MG63 (cell line): ENCODE data around the gene WNT6. TPM values are rescaled to one million over a fixed set of nuclear protein-coding genes. Genes with fewer than 3 reads are reported as not detected.

ENCODE experiments used
- total RNA-seq: library from RNA; depleted of rRNA; stranded (reverse); fragments of >200 nt; shearing (Covaris generic); gene quantifications from 2 replicates; pipeline ENCODE4 v1.2.3, GENCODE V29; 2014; ENCODE audit warnings: low replicate concordance; rRNA removed

The WNT6 gene
- total RNA-seq, 1 experiment from 2014 or later, result not detected

Other genes with a start within 250 kb of the WNT6 start
- gene ZNF142, start 200.2 kb upstream of the WNT6 start, total RNA-seq, result 2.1 and 2.6 TPM in 2 replicates
- 22.3 and 53.1 TPM in 2 replicates for gene BCS1L, start 200.1 kb upstream of the WNT6 start, total RNA-seq
- gene RNF25, start 187.8 kb upstream of the WNT6 start, total RNA-seq, result 29.2 and 32.1 TPM in 2 replicates
- gene STK36, start 187.7 kb upstream of the WNT6 start, total RNA-seq, result 1.9 and 11.8 TPM in 2 replicates
- 0.69 and 4.5 TPM in 2 replicates for gene TTLL4, start 149.0 kb upstream of the WNT6 start, total RNA-seq
- 7.7 and 8.9 TPM in 2 replicates for gene CYP27A1, start 77.7 kb upstream of the WNT6 start, total RNA-seq
- gene PRKAG3, start 28.0 kb upstream of the WNT6 start, total RNA-seq, result not detected in 2 replicates
- not detected in 2 replicates for gene WNT10A, start 21.0 kb downstream of the WNT6 start, total RNA-seq
- not detected in 2 replicates for gene CDK5R2, start 99.9 kb downstream of the WNT6 start, total RNA-seq
- not detected in 2 replicates for gene FEV, start 125.4 kb downstream of the WNT6 start, total RNA-seq
- not detected in 2 replicates for gene CRYBA2, start 133.6 kb downstream of the WNT6 start, total RNA-seq
- 0.03 TPM in 1 of 2 replicates, not detected in the other for gene CFAP65, start 181.7 kb downstream of the WNT6 start, total RNA-seq
- gene IHH, start 201.1 kb downstream of the WNT6 start, total RNA-seq, result 0.16 TPM in 1 of 2 replicates, not detected in the other